Activated T-cell treated with anti-CD3 and anti-CD28 coated beads, Interleukin-2, amount 50 U/mL, for 24 hours (primary cell): ENCODE data around the gene LPIN3.
"Not testable (repeated sequence)": the region's sequence is repeated elsewhere in the genome, so short reads cannot be mapped to it uniquely, and the experiment has no call there.

Experiments used
- DNase-seq: peaks from one replicate; pipeline ENCODE4 v3.0.0-alpha.2; 2020
- H3K27ac Mint-ChIP-seq: 2 replicates; pipeline ENCODE4 v1.8.0; 2020; ENCODE audit warnings: mild to moderate bottlenecking, mixed read lengths
- H3K27me3 Mint-ChIP-seq: 2 replicates; pipeline ENCODE4 v1.8.0; 2020; ENCODE audit warnings: mixed read lengths
- H3K36me3 Mint-ChIP-seq: 2 replicates; pipeline ENCODE4 v1.8.0; 2020; ENCODE audit warnings: low read depth, mixed read lengths
- H3K4me1 Mint-ChIP-seq: 2 replicates; pipeline ENCODE4 v1.8.0; 2020; ENCODE audit warnings: low read depth, mixed read lengths
- H3K4me3 Mint-ChIP-seq: 2 replicates; pipeline ENCODE4 v1.8.0; 2020; ENCODE audit warnings: mild to moderate bottlenecking, moderate library complexity, mixed read lengths
- H3K9me3 Mint-ChIP-seq: 2 replicates; pipeline ENCODE4 v1.8.0; 2020; ENCODE audit warnings: mixed read lengths

Gene LPIN3, protein sequence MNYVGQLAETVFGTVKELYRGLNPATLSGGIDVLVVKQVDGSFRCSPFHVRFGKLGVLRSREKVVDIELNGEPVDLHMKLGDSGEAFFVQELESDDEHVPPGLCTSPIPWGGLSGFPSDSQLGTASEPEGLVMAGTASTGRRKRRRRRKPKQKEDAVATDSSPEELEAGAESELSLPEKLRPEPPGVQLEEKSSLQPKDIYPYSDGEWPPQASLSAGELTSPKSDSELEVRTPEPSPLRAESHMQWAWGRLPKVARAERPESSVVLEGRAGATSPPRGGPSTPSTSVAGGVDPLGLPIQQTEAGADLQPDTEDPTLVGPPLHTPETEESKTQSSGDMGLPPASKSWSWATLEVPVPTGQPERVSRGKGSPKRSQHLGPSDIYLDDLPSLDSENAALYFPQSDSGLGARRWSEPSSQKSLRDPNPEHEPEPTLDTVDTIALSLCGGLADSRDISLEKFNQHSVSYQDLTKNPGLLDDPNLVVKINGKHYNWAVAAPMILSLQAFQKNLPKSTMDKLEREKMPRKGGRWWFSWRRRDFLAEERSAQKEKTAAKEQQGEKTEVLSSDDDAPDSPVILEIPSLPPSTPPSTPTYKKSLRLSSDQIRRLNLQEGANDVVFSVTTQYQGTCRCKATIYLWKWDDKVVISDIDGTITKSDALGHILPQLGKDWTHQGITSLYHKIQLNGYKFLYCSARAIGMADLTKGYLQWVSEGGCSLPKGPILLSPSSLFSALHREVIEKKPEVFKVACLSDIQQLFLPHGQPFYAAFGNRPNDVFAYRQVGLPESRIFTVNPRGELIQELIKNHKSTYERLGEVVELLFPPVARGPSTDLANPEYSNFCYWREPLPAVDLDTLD

GRCh38 chr20:41340327-41341055 is at the start of gene LPIN3:
LPIN3 (plus strand) TSS chr20:41340821; CDS start chr20:41345804, 4,983 bp downstream.
- H3K27me3 Mint-ChIP-seq: peaks cover 6% of the 10 kb centered on the region
- peaks cover 6% of the 10 kb centered on the region for H3K4me1 Mint-ChIP-seq
- no peaks in the 10 kb centered on the region for H3K9me3 Mint-ChIP-seq
- DNase-seq: peak; percentile 72
- peak within 1 kb of the TSS; percentile 38 for H3K27ac Mint-ChIP-seq
- H3K36me3 Mint-ChIP-seq: no peaks in the 10 kb centered on the region
- peak within 1 kb of the TSS; percentile 72 for H3K4me3 Mint-ChIP-seq

- H3K4me1 Mint-ChIP-seq: peaks cover 4% of the 10 kb centered on the region
- no peak overlapping the region for H3K27ac Mint-ChIP-seq
- DNase-seq: no peak
- H3K27me3 Mint-ChIP-seq: no peaks in the 10 kb centered on the region
- H3K4me3 Mint-ChIP-seq: no peak overlapping the region
- H3K9me3 Mint-ChIP-seq: no peaks in the 10 kb centered on the region
- no peaks in the 10 kb centered on the region for H3K36me3 Mint-ChIP-seq
Measured at GRCh38 chr20:41293269-41294037, 47.2 kb upstream of the LPIN3 start.

DNA sequence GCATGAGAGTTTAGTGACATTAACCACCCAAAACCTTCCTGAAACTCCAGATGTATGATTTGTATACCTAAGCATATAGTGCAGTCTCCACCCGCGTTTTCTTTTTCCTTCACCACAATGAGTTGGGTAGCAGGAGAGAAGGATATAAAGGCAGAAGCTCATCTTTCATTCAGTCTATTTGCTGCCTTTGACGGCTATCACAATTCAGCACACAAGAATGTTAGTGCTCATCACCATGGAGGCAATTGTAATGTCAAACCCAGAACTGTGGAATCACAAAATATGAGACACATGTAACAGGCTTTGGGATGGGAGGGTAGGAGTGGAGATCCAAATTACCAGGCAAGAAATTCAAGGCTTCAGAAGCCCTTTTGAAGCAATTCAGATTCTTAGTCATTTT is 40.7 kb upstream of the LPIN3 start:
- H3K4me1 Mint-ChIP-seq: peaks cover 4% of the 10 kb centered on the region
- no peak overlapping the region for H3K4me3 Mint-ChIP-seq
- no peaks in the 10 kb centered on the region for H3K9me3 Mint-ChIP-seq
- H3K36me3 Mint-ChIP-seq: no peaks in the 10 kb centered on the region
- no peaks in the 10 kb centered on the region for H3K27me3 Mint-ChIP-seq
- no peak for DNase-seq
- no peak overlapping the region for H3K27ac Mint-ChIP-seq

DNA sequence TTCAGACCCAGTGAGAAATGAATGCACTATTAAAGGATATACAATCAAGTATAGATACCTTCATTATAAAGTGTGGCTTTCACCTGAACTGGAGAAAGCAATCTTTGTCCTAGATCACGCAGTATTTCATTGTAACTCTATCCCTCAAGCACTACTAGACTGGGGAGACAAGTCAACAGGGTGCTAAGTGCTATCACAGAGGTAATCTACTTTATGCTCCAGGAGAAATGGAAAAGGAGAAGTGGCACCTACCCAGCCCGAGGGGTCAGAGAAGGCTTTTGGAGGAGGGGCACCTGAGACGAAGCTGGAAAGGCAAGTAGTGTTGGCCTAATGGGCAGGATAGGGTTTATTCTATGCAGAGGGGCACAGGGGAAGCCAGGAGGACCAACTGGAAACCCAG is 40.2 kb upstream of the LPIN3 start:
- H3K4me3 Mint-ChIP-seq: no peak overlapping the region
- no peaks in the 10 kb centered on the region for H3K9me3 Mint-ChIP-seq
- H3K36me3 Mint-ChIP-seq: no peaks in the 10 kb centered on the region

DNA sequence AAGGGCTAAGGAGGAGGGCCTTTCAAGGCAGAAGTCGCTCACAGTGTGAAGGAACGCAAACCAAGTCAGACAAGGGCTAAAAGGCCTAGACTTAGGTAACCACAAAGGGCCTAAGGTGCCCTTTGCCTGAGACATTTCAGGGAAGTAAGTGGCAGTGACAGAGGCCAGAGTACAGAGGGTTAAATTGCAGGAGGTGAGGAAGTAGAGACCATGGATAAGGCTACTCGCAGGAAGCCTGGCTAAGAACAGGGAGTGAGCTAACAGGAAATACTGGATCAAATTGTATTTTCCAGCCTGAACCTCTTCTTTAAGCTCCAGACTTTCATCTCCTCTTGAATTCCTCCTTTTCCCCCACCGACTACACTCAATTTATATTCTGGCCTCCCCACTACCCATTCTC is 39.7 kb upstream of the LPIN3 start:
- Mint-ChIP-seq H3K4me3 (no peak overlapping the region), H3K36me3 (no peaks in the 10 kb centered on the region), H3K9me3 (no peaks in the 10 kb centered on the region), H3K4me1 (peaks cover 4% of the 10 kb centered on the region), H3K27me3 (no peaks in the 10 kb centered on the region), H3K27ac (no peak overlapping the region)
- no peak for DNase-seq

More for the DNA sequence above, 40.2 kb upstream of the LPIN3 start:
- DNase-seq: no peak
- Mint-ChIP-seq H3K27me3 (no peaks in the 10 kb centered on the region), H3K27ac (no peak overlapping the region), H3K4me1 (peaks cover 4% of the 10 kb centered on the region)

DNA sequence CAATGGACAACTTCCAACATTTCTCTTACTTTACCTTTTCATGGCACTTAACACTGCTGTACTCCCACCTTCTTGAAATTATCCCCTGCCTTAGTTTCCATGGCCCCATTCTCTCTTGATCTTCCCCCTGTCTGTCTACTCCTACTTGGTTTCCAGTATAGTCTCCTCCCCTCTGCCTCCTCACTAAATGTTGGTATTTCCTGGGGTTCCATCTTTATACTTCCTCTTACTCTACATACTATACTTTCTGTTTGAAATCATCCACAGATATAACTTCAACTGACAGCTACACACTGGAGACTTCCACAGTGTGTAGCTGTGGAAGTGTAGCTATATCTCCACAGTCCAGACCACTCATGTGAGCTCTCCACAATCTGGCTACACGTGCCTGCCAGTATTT is 36.6 kb upstream of the LPIN3 start:
- Mint-ChIP-seq H3K9me3 (no peaks in the 10 kb centered on the region), H3K36me3 (no peaks in the 10 kb centered on the region), H3K4me1 (peaks cover 4% of the 10 kb centered on the region), H3K27ac (no peak overlapping the region), H3K4me3 (no peak overlapping the region), H3K27me3 (no peaks in the 10 kb centered on the region)
- no peak for DNase-seq

GRCh38 chr20:41304424-41305079 is 36.1 kb upstream of the LPIN3 start:
- no peak overlapping the region for H3K4me3 Mint-ChIP-seq
- DNase-seq: no peak
- H3K27ac Mint-ChIP-seq: no peak overlapping the region
- H3K36me3 Mint-ChIP-seq: no peaks in the 10 kb centered on the region
- peaks cover 5% of the 10 kb centered on the region for H3K4me1 Mint-ChIP-seq
- H3K9me3 Mint-ChIP-seq: no peaks in the 10 kb centered on the region
- no peaks in the 10 kb centered on the region for H3K27me3 Mint-ChIP-seq

GRCh38 chr20:41306061-41306727 is 34.4 kb upstream of the LPIN3 start:
- no peaks in the 10 kb centered on the region for H3K9me3 Mint-ChIP-seq
- H3K27me3 Mint-ChIP-seq: no peaks in the 10 kb centered on the region
- peaks cover 7% of the 10 kb centered on the region for H3K4me1 Mint-ChIP-seq
- no peak overlapping the region for H3K4me3 Mint-ChIP-seq
- H3K36me3 Mint-ChIP-seq: no peaks in the 10 kb centered on the region
- DNase-seq: no peak
- H3K27ac Mint-ChIP-seq: no peak overlapping the region

GRCh38 chr20:41307021-41307420 is 33.6 kb upstream of the LPIN3 start:
- no peaks in the 10 kb centered on the region for H3K27me3 Mint-ChIP-seq
- H3K27ac Mint-ChIP-seq: no peak overlapping the region
- DNase-seq: no peak
- H3K4me3 Mint-ChIP-seq: no peak overlapping the region
- no peaks in the 10 kb centered on the region for H3K9me3 Mint-ChIP-seq
- H3K36me3 Mint-ChIP-seq: no peaks in the 10 kb centered on the region
- peaks cover 7% of the 10 kb centered on the region for H3K4me1 Mint-ChIP-seq

- Mint-ChIP-seq H3K27ac (no peak overlapping the region), H3K4me1 (peaks cover 7% of the 10 kb centered on the region), H3K4me3 (no peak overlapping the region), H3K9me3 (no peaks in the 10 kb centered on the region), H3K36me3 (no peaks in the 10 kb centered on the region), H3K27me3 (no peaks in the 10 kb centered on the region)
- DNase-seq: no peak
Measured at GRCh38 chr20:41308290-41308711, 32.3 kb upstream of the LPIN3 start.

- Mint-ChIP-seq H3K36me3 (no peaks in the 10 kb centered on the region), H3K4me1 (peaks cover 7% of the 10 kb centered on the region), H3K9me3 (no peaks in the 10 kb centered on the region), H3K4me3 (no peak overlapping the region), H3K27ac (no peak overlapping the region), H3K27me3 (no peaks in the 10 kb centered on the region)
- no peak for DNase-seq
Measured at GRCh38 chr20:41308726-41309413, 31.8 kb upstream of the LPIN3 start.

DNA sequence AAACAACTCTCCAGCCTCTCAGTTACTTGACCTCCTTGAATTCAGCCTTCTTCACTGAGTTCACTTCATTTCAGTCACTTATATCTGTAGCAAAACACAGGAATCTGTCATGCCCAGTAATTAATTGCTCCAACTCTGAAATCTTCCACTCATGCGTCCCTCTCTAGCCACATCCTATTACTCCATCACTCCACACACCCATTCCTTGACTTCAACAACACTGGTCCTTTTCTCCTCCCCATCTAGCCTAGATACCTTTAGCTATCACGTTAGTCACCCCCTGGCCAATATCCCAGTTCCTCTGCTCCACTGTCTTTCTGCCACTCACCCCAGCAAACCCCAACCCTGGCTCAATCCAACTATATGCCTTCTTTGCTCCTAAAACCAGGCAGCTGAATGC is 30.8 kb upstream of the LPIN3 start:
- H3K27me3 Mint-ChIP-seq: no peaks in the 10 kb centered on the region
- H3K4me3 Mint-ChIP-seq: no peak overlapping the region

GRCh38 chr20:41312009-41312408 is 28.6 kb upstream of the LPIN3 start:
- H3K36me3 Mint-ChIP-seq, DNase-seq, H3K27ac Mint-ChIP-seq, H3K27me3 Mint-ChIP-seq, H3K9me3 Mint-ChIP-seq, H3K4me3 Mint-ChIP-seq: not testable (repeated sequence)
- peaks cover 28% of the 10 kb centered on the region for H3K4me1 Mint-ChIP-seq

More for the DNA sequence above, 30.8 kb upstream of the LPIN3 start:
- Mint-ChIP-seq H3K4me1 (peaks cover 14% of the 10 kb centered on the region), H3K36me3 (no peaks in the 10 kb centered on the region), H3K9me3 (no peaks in the 10 kb centered on the region), H3K27ac (no peak overlapping the region)
- no peak for DNase-seq
